ENCODE results near the gene ATP11A. TPM values are rescaled to one million over a fixed set of nuclear protein-coding genes. Genes with fewer than 3 reads are reported as not detected.
A peak's percentile ranks its signal among the peaks of the same experiment; 100 is the strongest.

Gene ATP11A
- total RNA-seq, 1 donor from 2014 or later: 11.5 TPM

GRCh38 chr13:112812306-112813055 is 122.6 kb downstream of the ATP11A start:
- Histone ChIP-seq H3K36me3 (ENCODE audit: control insufficient read depth in 3 of 3, insufficient read depth in 3 of 3, low read length in 3 of 3) (peaks cover 27 to 45% (median 31%) of the 10 kb centered on the region in 3 donors), H3K27ac (ENCODE audit: low read depth, low read length) (peak overlapping the region; percentile 2), H3K4me3 (ENCODE audit: low read length in 3 of 3) (no peak overlapping the region), H3K27me3 (ENCODE audit: control insufficient read depth in 3 of 3, insufficient read depth in 3 of 3, low read length in 3 of 3) (no peaks in the 10 kb centered on the region), H3K9ac (ENCODE audit: low read depth in 1 of 3, low read length in 3 of 3) (no peak overlapping the region), H3K4me1 (ENCODE audit: control insufficient read depth in 3 of 3, insufficient read depth in 3 of 3, low read length in 3 of 3) (no peaks in the 10 kb centered on the region), H3K9me3 (ENCODE audit: control insufficient read depth in 3 of 3, low read length in 3 of 3) (no peaks in the 10 kb centered on the region)

GRCh38 chr13:112813552-112813951 is 123.7 kb downstream of the ATP11A start:
- Histone ChIP-seq H3K36me3 (ENCODE audit: control insufficient read depth in 3 of 3, insufficient read depth in 3 of 3, low read length in 3 of 3) (peaks cover 32 to 49% (median 40%) of the 10 kb centered on the region in 3 donors), H3K9ac (ENCODE audit: low read depth in 1 of 3, low read length in 3 of 3) (no peak overlapping the region), H3K9me3 (ENCODE audit: control insufficient read depth in 3 of 3, low read length in 3 of 3) (no peaks in the 10 kb centered on the region), H3K4me1 (ENCODE audit: control insufficient read depth in 3 of 3, insufficient read depth in 3 of 3, low read length in 3 of 3) (no peaks in the 10 kb centered on the region), H3K27me3 (ENCODE audit: control insufficient read depth in 3 of 3, insufficient read depth in 3 of 3, low read length in 3 of 3) (no peaks in the 10 kb centered on the region), H3K4me3 (ENCODE audit: low read length in 3 of 3) (no peak overlapping the region), H3K27ac (ENCODE audit: low read depth, low read length) (no peak overlapping the region)

- Histone ChIP-seq H3K27ac (ENCODE audit: low read depth, low read length) (no peak overlapping the region), H3K4me1 (ENCODE audit: control insufficient read depth in 3 of 3, insufficient read depth in 3 of 3, low read length in 3 of 3) (no peaks in the 10 kb centered on the region), H3K36me3 (ENCODE audit: control insufficient read depth in 3 of 3, insufficient read depth in 3 of 3, low read length in 3 of 3) (peaks cover 39 to 58% (median 42%) of the 10 kb centered on the region in 3 donors), H3K9ac (ENCODE audit: low read depth in 1 of 3, low read length in 3 of 3) (no peak overlapping the region), H3K27me3 (ENCODE audit: control insufficient read depth in 3 of 3, insufficient read depth in 3 of 3, low read length in 3 of 3) (no peaks in the 10 kb centered on the region), H3K9me3 (ENCODE audit: control insufficient read depth in 3 of 3, low read length in 3 of 3) (no peaks in the 10 kb centered on the region), H3K4me3 (ENCODE audit: low read length in 3 of 3) (no peak overlapping the region)
Observed at GRCh38 chr13:112814905-112815585, 125.2 kb downstream of the ATP11A start.

- Histone ChIP-seq H3K27ac (ENCODE audit: low read depth, low read length) (no peak overlapping the region), H3K9ac (ENCODE audit: low read depth in 1 of 3, low read length in 3 of 3) (no peak overlapping the region), H3K27me3 (ENCODE audit: control insufficient read depth in 3 of 3, insufficient read depth in 3 of 3, low read length in 3 of 3) (no peaks in the 10 kb centered on the region), H3K4me1 (ENCODE audit: control insufficient read depth in 3 of 3, insufficient read depth in 3 of 3, low read length in 3 of 3) (no peaks in the 10 kb centered on the region), H3K36me3 (ENCODE audit: control insufficient read depth in 3 of 3, insufficient read depth in 3 of 3, low read length in 3 of 3) (peaks cover 43 to 56% (median 44%) of the 10 kb centered on the region in 3 donors), H3K4me3 (ENCODE audit: low read length in 3 of 3) (no peak overlapping the region), H3K9me3 (ENCODE audit: control insufficient read depth in 3 of 3, low read length in 3 of 3) (no peaks in the 10 kb centered on the region)
Observed at GRCh38 chr13:112815871-112816270, 126.0 kb downstream of the ATP11A start.

- Histone ChIP-seq H3K4me3 (ENCODE audit: low read length in 3 of 3) (no peak overlapping the region), H3K27ac (ENCODE audit: low read depth, low read length) (no peak overlapping the region), H3K4me1 (ENCODE audit: control insufficient read depth in 3 of 3, insufficient read depth in 3 of 3, low read length in 3 of 3) (no peaks in the 10 kb centered on the region), H3K36me3 (ENCODE audit: control insufficient read depth in 3 of 3, insufficient read depth in 3 of 3, low read length in 3 of 3) (peaks cover 43 to 58% (median 45%) of the 10 kb centered on the region in 3 donors), H3K27me3 (ENCODE audit: control insufficient read depth in 3 of 3, insufficient read depth in 3 of 3, low read length in 3 of 3) (no peaks in the 10 kb centered on the region), H3K9ac (ENCODE audit: low read depth in 1 of 3, low read length in 3 of 3) (no peak overlapping the region), H3K9me3 (ENCODE audit: control insufficient read depth in 3 of 3, low read length in 3 of 3) (no peaks in the 10 kb centered on the region)
Observed at GRCh38 chr13:112818040-112818697, 128.3 kb downstream of the ATP11A start.

DNA sequence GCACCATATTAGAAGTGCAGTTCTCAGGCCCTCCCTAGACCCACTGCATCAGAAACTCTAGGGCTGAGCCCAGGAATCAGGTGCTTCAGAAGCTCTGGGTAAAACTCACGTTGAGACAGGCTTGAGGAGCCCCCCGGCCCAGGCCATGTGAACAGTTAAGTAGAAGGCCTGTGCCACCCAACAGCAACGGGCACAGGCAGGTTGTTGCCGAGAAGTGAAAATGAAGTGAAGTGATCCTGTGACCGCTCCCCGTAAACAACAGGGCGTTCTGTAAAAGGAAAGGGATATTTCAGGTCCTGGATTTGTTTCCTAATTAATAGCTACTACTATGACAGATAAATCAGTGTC is 128.8 kb downstream of the ATP11A start:
- Histone ChIP-seq H3K27ac (ENCODE audit: low read depth, low read length) (no peak overlapping the region), H3K27me3 (ENCODE audit: control insufficient read depth in 3 of 3, insufficient read depth in 3 of 3, low read length in 3 of 3) (no peaks in the 10 kb centered on the region), H3K9me3 (ENCODE audit: control insufficient read depth in 3 of 3, low read length in 3 of 3) (no peaks in the 10 kb centered on the region), H3K9ac (ENCODE audit: low read depth in 1 of 3, low read length in 3 of 3) (no peak overlapping the region), H3K4me1 (ENCODE audit: control insufficient read depth in 3 of 3, insufficient read depth in 3 of 3, low read length in 3 of 3) (no peaks in the 10 kb centered on the region), H3K4me3 (ENCODE audit: low read length in 3 of 3) (no peak overlapping the region), H3K36me3 (ENCODE audit: control insufficient read depth in 3 of 3, insufficient read depth in 3 of 3, low read length in 3 of 3) (peaks cover 42 to 57% (median 47%) of the 10 kb centered on the region in 3 donors)

DNA sequence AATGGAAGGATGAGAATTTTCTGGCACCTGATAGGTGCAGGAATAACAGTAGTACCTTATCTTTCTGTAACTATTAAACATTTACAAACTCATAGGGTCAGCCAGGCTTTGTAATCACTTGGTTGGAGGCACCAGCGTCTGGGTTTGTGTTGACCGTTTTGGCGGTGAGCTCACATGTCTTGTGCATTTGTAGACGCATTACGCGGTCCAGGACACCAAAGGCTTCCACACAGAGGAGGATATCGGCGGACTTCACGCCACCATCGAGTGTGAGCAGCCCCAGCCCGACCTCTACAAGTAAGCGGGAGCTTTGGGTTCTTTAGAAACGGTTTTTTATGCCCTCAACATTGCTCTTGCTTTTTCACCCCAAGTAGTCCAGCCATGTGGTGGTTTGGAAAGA is 129.3 kb downstream of the ATP11A start:
- no peaks in the 10 kb centered on the region for H3K4me1 ChIP-seq (ENCODE audit: control insufficient read depth in 3 of 3, insufficient read depth in 3 of 3, low read length in 3 of 3)
- peaks cover 44 to 60% (median 49%) of the 10 kb centered on the region in 3 donors for H3K36me3 ChIP-seq (ENCODE audit: control insufficient read depth in 3 of 3, insufficient read depth in 3 of 3, low read length in 3 of 3)

GRCh38 chr13:112819816-112820215 is 130.0 kb downstream of the ATP11A start:
- Histone ChIP-seq H3K9me3 (ENCODE audit: control insufficient read depth in 3 of 3, low read length in 3 of 3) (no peaks in the 10 kb centered on the region), H3K4me1 (ENCODE audit: control insufficient read depth in 3 of 3, insufficient read depth in 3 of 3, low read length in 3 of 3) (no peaks in the 10 kb centered on the region), H3K27ac (ENCODE audit: low read depth, low read length) (no peak overlapping the region), H3K27me3 (ENCODE audit: control insufficient read depth in 3 of 3, insufficient read depth in 3 of 3, low read length in 3 of 3) (no peaks in the 10 kb centered on the region), H3K36me3 (ENCODE audit: control insufficient read depth in 3 of 3, insufficient read depth in 3 of 3, low read length in 3 of 3) (peaks cover 48 to 67% (median 56%) of the 10 kb centered on the region in 3 donors), H3K4me3 (ENCODE audit: low read length in 3 of 3) (no peak overlapping the region), H3K9ac (ENCODE audit: low read depth in 1 of 3, low read length in 3 of 3) (no peak overlapping the region)

More for the DNA sequence above, 129.3 kb downstream of the ATP11A start:
- Histone ChIP-seq H3K4me3 (ENCODE audit: low read length in 3 of 3) (no peak overlapping the region), H3K27me3 (ENCODE audit: control insufficient read depth in 3 of 3, insufficient read depth in 3 of 3, low read length in 3 of 3) (no peaks in the 10 kb centered on the region), H3K27ac (ENCODE audit: low read depth, low read length) (no peak overlapping the region), H3K9me3 (ENCODE audit: control insufficient read depth in 3 of 3, low read length in 3 of 3) (no peaks in the 10 kb centered on the region), H3K9ac (ENCODE audit: low read depth in 1 of 3, low read length in 3 of 3) (no peak overlapping the region)

DNA sequence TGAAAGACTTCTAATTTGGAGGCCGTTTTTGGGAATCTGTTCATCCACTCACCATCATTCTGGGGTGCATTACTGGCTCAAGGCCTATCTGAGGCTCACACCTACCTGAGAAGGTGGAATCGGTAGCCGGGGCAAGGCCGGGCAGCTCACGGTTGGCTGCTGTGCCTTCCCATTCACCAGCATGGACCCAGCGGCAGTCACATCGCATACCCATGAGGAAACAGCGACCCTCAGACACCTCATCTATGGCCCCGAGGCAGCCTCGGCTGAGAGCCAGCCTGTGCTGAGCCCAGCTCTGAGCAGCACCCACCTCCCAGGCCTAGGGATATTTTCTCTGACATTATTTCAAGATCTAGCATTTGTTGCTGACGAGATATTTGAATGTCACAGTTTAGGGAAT is 130.5 kb downstream of the ATP11A start:
- Histone ChIP-seq H3K27me3 (ENCODE audit: control insufficient read depth in 3 of 3, insufficient read depth in 3 of 3, low read length in 3 of 3) (no peaks in the 10 kb centered on the region), H3K9me3 (ENCODE audit: control insufficient read depth in 3 of 3, low read length in 3 of 3) (no peaks in the 10 kb centered on the region), H3K9ac (ENCODE audit: low read depth in 1 of 3, low read length in 3 of 3) (no peak overlapping the region), H3K4me1 (ENCODE audit: control insufficient read depth in 3 of 3, insufficient read depth in 3 of 3, low read length in 3 of 3) (no peaks in the 10 kb centered on the region), H3K36me3 (ENCODE audit: control insufficient read depth in 3 of 3, insufficient read depth in 3 of 3, low read length in 3 of 3) (peaks cover 46 to 67% (median 55%) of the 10 kb centered on the region in 3 donors), H3K27ac (ENCODE audit: low read depth, low read length) (no peak overlapping the region), H3K4me3 (ENCODE audit: low read length in 3 of 3) (no peak overlapping the region)

Data from skeletal muscle tissue (tissue), 4 donors.